ENCODE results near the gene ATRAID. TPM values are rescaled to one million over a fixed set of nuclear protein-coding genes. Genes with fewer than 3 reads are reported as not detected.

Gene ATRAID
- total RNA-seq, 8 experiments from 2014 or later: 77.0 to 252 (median 123) TPM

- H3K4me3 ChIP-seq: no peak overlapping the region
- 60 to 100% (median 97%) methylated on average over 1 to 8 of the region's 14 CpGs; no CpG with 5 or more reads in 4 of the 10 experiments for WGBS, 10 experiments
- no peaks in the 10 kb centered on the region for H3K4me1 ChIP-seq (replicated peaks in 1 of 2)
- no peak for ATAC-seq (replicated peaks in 6 of 8)
- no peak overlapping the region for H3K27ac ChIP-seq
- in situ Hi-C loops (cut with MboI; ENCODE audit: low pct_unique_long_range_greater_than_20kb in 2 of 9, low sequenced_read_pairs in 9 of 9, unreplicated experiment in 9 of 9): no loop called here
Measured at GRCh38 chr2:27233341-27233740, 21.5 kb downstream of the ATRAID start.

DNA sequence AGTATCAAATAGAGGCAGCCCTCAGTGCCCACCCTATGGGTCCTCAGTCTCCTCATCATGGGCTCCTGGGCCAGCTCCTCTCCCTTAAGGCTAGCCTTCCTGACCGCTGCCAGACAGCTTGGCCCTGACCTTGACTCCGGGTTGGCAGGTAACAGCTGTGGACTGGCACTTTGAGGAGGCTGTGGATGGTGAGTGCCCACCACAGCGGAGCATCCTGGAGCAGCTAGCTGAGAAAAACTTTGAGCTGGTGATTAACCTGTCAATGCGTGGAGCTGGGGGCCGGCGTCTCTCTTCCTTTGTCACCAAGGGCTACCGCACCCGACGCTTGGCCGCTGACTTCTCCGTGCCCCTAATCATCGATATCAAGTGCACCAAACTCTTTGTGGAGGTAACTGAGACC lies 24.3 kb downstream of the ATRAID start:
- no peak for ATAC-seq (replicated peaks in 6 of 8)
- Histone ChIP-seq H3K27ac (no peak overlapping the region), H3K4me1 (replicated peaks in 1 of 2) (no peaks in the 10 kb centered on the region), H3K4me3 (no peak overlapping the region)
- 80 to 100% (median 97%) methylated on average over 1 to 9 of the region's 12 CpGs; no CpG with 5 or more reads in 5 of the 10 experiments for WGBS, 10 experiments
- in situ Hi-C loops (cut with MboI; ENCODE audit: low pct_unique_long_range_greater_than_20kb in 2 of 9, low sequenced_read_pairs in 9 of 9, unreplicated experiment in 9 of 9): no loop called here

- in situ Hi-C loops (cut with MboI; ENCODE audit: low pct_unique_long_range_greater_than_20kb in 2 of 9, low sequenced_read_pairs in 9 of 9, unreplicated experiment in 9 of 9): no loop called here
Measured at GRCh38 chr2:27236626-27237025, 24.8 kb downstream of the ATRAID start.

GRCh38 chr2:27237341-27237945 lies 25.6 kb downstream of the ATRAID start:
- ATAC-seq (replicated peaks in 6 of 8): no peak
- Histone ChIP-seq H3K4me1 (replicated peaks in 1 of 2) (no peaks in the 10 kb centered on the region), H3K4me3 (no peak overlapping the region), H3K27ac (no peak overlapping the region)
- 92 to 100% (median 94%) methylated on average over 1 to 12 of the region's 15 CpGs; no CpG with 5 or more reads in 4 of the 10 experiments for whole genome bisulfite sequencing, 10 experiments
- in situ Hi-C loops (cut with MboI; ENCODE audit: low pct_unique_long_range_greater_than_20kb in 2 of 9, low sequenced_read_pairs in 9 of 9, unreplicated experiment in 9 of 9): no loop called here

More at GRCh38 chr2:27236626-27237025, 24.8 kb downstream of the ATRAID start:
- H3K27ac ChIP-seq: no peak overlapping the region
- ATAC-seq (replicated peaks in 6 of 8): no peak
- no peaks in the 10 kb centered on the region for H3K4me1 ChIP-seq (replicated peaks in 1 of 2)
- 94 to 100% (median 100%) methylated on average over 1 to 3 of the region's 3 CpGs; no CpG with 5 or more reads in 5 of the 10 experiments for WGBS, 10 experiments
- H3K4me3 ChIP-seq: no peak overlapping the region

GRCh38 chr2:27238976-27239375 lies 27.1 kb downstream of the ATRAID start:
- Histone ChIP-seq H3K4me1 (replicated peaks in 1 of 2) (no peaks in the 10 kb centered on the region), H3K4me3 (no peak overlapping the region), H3K27ac (no peak overlapping the region)
- ATAC-seq (replicated peaks in 6 of 8): no peak
- 100% methylated on average over 1 of the region's 8 CpGs; no CpG with 5 or more reads in 9 of the 10 experiments for WGBS, 10 experiments
- in situ Hi-C loops (cut with MboI; ENCODE audit: low pct_unique_long_range_greater_than_20kb in 2 of 9, low sequenced_read_pairs in 9 of 9, unreplicated experiment in 9 of 9): no loop called here

DNA sequence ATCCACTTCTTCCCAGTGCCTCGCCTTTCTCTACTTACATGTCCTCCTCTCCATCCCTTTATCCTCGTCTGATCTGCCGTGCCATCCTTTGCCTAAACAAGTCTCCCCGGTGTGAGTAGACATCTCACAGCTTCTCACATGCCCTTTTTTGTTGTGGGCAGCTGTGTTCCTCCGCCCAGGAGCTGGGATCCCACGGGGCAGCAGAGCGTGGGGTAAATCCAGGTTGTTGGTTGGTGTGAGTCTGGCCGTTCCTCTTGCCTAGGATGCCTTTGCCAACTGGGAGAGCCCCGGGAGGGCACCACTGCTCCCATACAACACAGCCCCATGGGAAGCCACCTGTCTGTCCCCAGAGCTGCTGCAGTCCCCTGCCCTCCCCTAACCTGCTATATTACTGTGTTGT lies 28.6 kb downstream of the ATRAID start:
- Histone ChIP-seq H3K4me1 (replicated peaks in 1 of 2) (no peaks in the 10 kb centered on the region), H3K27ac (no peak overlapping the region), H3K4me3 (no peak overlapping the region)
- 67 to 100% (median 95%) methylated on average over 1 to 8 of the region's 9 CpGs; no CpG with 5 or more reads in 2 of the 10 experiments for WGBS, 10 experiments
- in situ Hi-C loops (cut with MboI; ENCODE audit: low pct_unique_long_range_greater_than_20kb in 2 of 9, low sequenced_read_pairs in 9 of 9, unreplicated experiment in 9 of 9): no loop called here
- no peak for ATAC-seq (replicated peaks in 6 of 8)

- in situ Hi-C loops (cut with MboI; ENCODE audit: low pct_unique_long_range_greater_than_20kb in 2 of 9, low sequenced_read_pairs in 9 of 9, unreplicated experiment in 9 of 9): no loop called here
- no peak for ATAC-seq (replicated peaks in 6 of 8)
- Histone ChIP-seq H3K27ac (no peak overlapping the region), H3K4me1 (replicated peaks in 1 of 2) (no peaks in the 10 kb centered on the region), H3K4me3 (no peak overlapping the region)
- 94 to 100% (median 100%) methylated on average over 1 to 8 of the region's 24 CpGs; no CpG with 5 or more reads in 5 of the 10 experiments for WGBS, 10 experiments
Measured at GRCh38 chr2:27241761-27242613, 30.1 kb downstream of the ATRAID start.

GRCh38 chr2:27242614-27242951 lies 30.7 kb downstream of the ATRAID start:
- 80 to 100% (median 93%) methylated on average over 2 to 4 of the region's 16 CpGs; no CpG with 5 or more reads in 5 of the 10 experiments for WGBS, 10 experiments
- H3K4me3 ChIP-seq: no peak overlapping the region
- H3K4me1 ChIP-seq (replicated peaks in 1 of 2): no peaks in the 10 kb centered on the region
- in situ Hi-C loops (cut with MboI; ENCODE audit: low pct_unique_long_range_greater_than_20kb in 2 of 9, low sequenced_read_pairs in 9 of 9, unreplicated experiment in 9 of 9): no loop called here
- no peak overlapping the region for H3K27ac ChIP-seq
- no peak for ATAC-seq (replicated peaks in 6 of 8)

- in situ Hi-C loops (cut with MboI; ENCODE audit: low pct_unique_long_range_greater_than_20kb in 2 of 9, low sequenced_read_pairs in 9 of 9, unreplicated experiment in 9 of 9): no loop called here
- ATAC-seq (replicated peaks in 6 of 8): peak in 2 of 8 experiments; percentile 16 to 30
- WGBS, 10 experiments: 80 to 100% (median 93%) methylated on average over 1 to 15 of the region's 19 CpGs; no CpG with 5 or more reads in 2 of the 10 experiments
Measured at GRCh38 chr2:27243391-27244130, 31.7 kb downstream of the ATRAID start.

DNA sequence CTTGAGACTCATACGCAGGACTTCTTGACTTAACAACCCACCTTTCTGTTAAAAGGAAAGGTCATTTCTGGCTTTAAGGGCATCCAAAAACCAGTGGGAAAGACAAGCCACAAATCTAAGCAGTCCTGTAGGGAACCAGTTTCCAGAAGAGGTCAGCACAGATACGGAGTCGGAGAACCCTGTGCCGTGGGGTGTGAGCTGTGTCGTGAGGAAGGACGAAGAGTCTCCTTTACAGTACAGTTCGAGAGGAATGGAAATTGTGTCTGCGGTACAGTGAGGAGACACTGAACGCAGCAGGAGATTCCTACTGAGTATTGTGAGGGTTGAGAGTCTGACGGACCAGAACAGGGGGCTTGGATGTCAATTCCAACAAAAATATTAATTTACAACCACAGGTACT lies 33.3 kb downstream of the ATRAID start:
- in situ Hi-C loops (cut with MboI; ENCODE audit: low pct_unique_long_range_greater_than_20kb in 2 of 9, low sequenced_read_pairs in 9 of 9, unreplicated experiment in 9 of 9): no loop called here
- ATAC-seq (replicated peaks in 6 of 8): no peak
- WGBS, 10 experiments: 44 to 100% (median 87%) methylated on average over 1 to 9 of the region's 10 CpGs; no CpG with 5 or more reads in 2 of the 10 experiments

More at GRCh38 chr2:27243391-27244130, 31.7 kb downstream of the ATRAID start:
- Histone ChIP-seq H3K4me3 (no peak overlapping the region), H3K4me1 (replicated peaks in 1 of 2) (no peaks in the 10 kb centered on the region), H3K27ac (no peak overlapping the region)

GRCh38 chr2:27245626-27246025 lies 33.8 kb downstream of the ATRAID start:
- ATAC-seq (replicated peaks in 6 of 8): no peak
- in situ Hi-C loops (cut with MboI; ENCODE audit: low pct_unique_long_range_greater_than_20kb in 2 of 9, low sequenced_read_pairs in 9 of 9, unreplicated experiment in 9 of 9): no loop called here
- WGBS, 10 experiments: 68 to 100% (median 94%) methylated on average over 1 to 4 of the region's 4 CpGs; no CpG with 5 or more reads in 2 of the 10 experiments
- Histone ChIP-seq H3K4me3 (no peak overlapping the region), H3K27ac (no peak overlapping the region), H3K4me1 (replicated peaks in 1 of 2) (peaks cover 4 to 7% of the 10 kb centered on the region in 2 donors)

More for the DNA sequence above, 33.3 kb downstream of the ATRAID start:
- peaks cover 0 to 2% of the 10 kb centered on the region in 2 donors for H3K4me1 ChIP-seq (replicated peaks in 1 of 2)
- H3K27ac ChIP-seq: no peak overlapping the region
- no peak overlapping the region for H3K4me3 ChIP-seq

- in situ Hi-C loops (cut with MboI; ENCODE audit: low pct_unique_long_range_greater_than_20kb in 2 of 9, low sequenced_read_pairs in 9 of 9, unreplicated experiment in 9 of 9): no loop called here
- no peak overlapping the region for H3K4me3 ChIP-seq
- peaks cover 7 to 15% of the 10 kb centered on the region in 2 donors for H3K4me1 ChIP-seq (replicated peaks in 1 of 2)
- ATAC-seq (replicated peaks in 6 of 8): no peak
- WGBS, 10 experiments: 67 to 94% (median 88%) methylated on average over 1 to 4 of the region's 4 CpGs; no CpG with 5 or more reads in 3 of the 10 experiments
- no peak overlapping the region for H3K27ac ChIP-seq
Measured at GRCh38 chr2:27247893-27248292, 36.1 kb downstream of the ATRAID start.

Data from motor neuron (in vitro differentiated cells).